Hepatocyte (in vitro differentiated cells): ENCODE results near the gene MRAP2.

Source experiments
- CTCF ChIP-seq: fragments of 200-600 bp; sonication (generic); IDR thresholded peaks from 2 replicates; pipeline ENCODE4 v1.5.1; 2016; ENCODE audit warnings: antibody characterized with exemption, mild to moderate bottlenecking; ENCODE audit not compliant: poor library complexity
- EZH2phosphoT487 ChIP-seq: fragments of 200-600 bp; sonication (generic); IDR thresholded peaks from one replicate; pipeline ENCODE4 v1.6.1; 2018; ENCODE audit warnings: antibody characterized with exemption, mild to moderate bottlenecking, low read depth, moderate library complexity; ENCODE audit not compliant: unreplicated experiment, severe bottlenecking

GRCh38 chr6:84003654-84004053 lies 29.9 kb upstream of the MRAP2 start:
- TF ChIP-seq CTCF: no peak
- TF ChIP-seq EZH2phosphoT487: no peak
